B cell (primary cell): ENCODE results near the gene SAMD9. TPM values are rescaled to one million over a fixed set of nuclear protein-coding genes. Genes with fewer than 3 reads are reported as not detected.
"Not testable (repeated sequence)": the region's sequence is repeated elsewhere in the genome, so short reads cannot be mapped to it uniquely, and the experiment has no call there.

ENCODE experiments used
- ATAC-seq: fragments of 200-7000 bp; cut with Tn5 transposase; one replicate; pipeline ENCODE4 v1.10.0; 2021; ENCODE audit warnings: low read depth, mild to moderate bottlenecking, moderate number of reproducible peaks, moderate library complexity
- CTCF ChIA-PET: fragments of 350-600 bp; sonication (Branson Sonifier 250); formaldehyde crosslinking; loops from one replicate; lab custom pipeline; 2021; ENCODE audit warnings: antibody characterized with exemption, inconsistent platforms; lab: Charles Lee
- POLR2A ChIA-PET: fragments of 350-600 bp; sonication (Branson Sonifier 250); formaldehyde crosslinking; loops from one replicate; lab custom pipeline; 2021; ENCODE audit warnings: antibody characterized with exemption; lab: Charles Lee
- DNase-seq: peaks from one replicate; pipeline ENCODE4 v3.0.0; 2013
- H2AFZ ChIP-seq: 2 replicates; pipeline ENCODE4 v1.6.1; 2012; ENCODE audit warnings: mild to moderate bottlenecking, low read depth, low read length; ENCODE audit not compliant: insufficient read depth, poor library complexity, severe bottlenecking
- H3K27ac ChIP-seq, 2 donors: 1 replicate in 1 of 2; 2 replicates in 1 of 2; pipeline ENCODE4 v1.5.1; 2012 to 2013; ENCODE audit warnings: low read length in 2 of 2, mild to moderate bottlenecking in 2 of 2, moderate library complexity in 1 of 2
- H3K27me3 ChIP-seq, 4 experiments: fragments of 200-600 bp in 1 of 4; sonication (generic) in 1 of 4; replicated peaks in 1 of 4; 1 replicate in 2 of 4; 2 replicates in 2 of 4; pipeline versions ENCODE4 v1.6.1 to v1.7.0; 2013 to 2016; ENCODE audit warnings: low read length in 3 of 4, mild to moderate bottlenecking in 2 of 4, mixed read lengths in 1 of 4, moderate library complexity in 1 of 4; ENCODE audit not compliant: insufficient read depth in 4 of 4, control insufficient read depth in 3 of 4; ENCODE audit errors: control extremely low read depth in 1 of 4
- H3K36me3 ChIP-seq, 2 experiments: replicated peaks in 1 of 2; 1 replicate in 1 of 2; 2 replicates in 1 of 2; pipeline versions ENCODE4 v1.6.1 to v1.7.1; 2013; ENCODE audit warnings: low read length in 1 of 2; ENCODE audit not compliant: insufficient read depth in 2 of 2, control insufficient read depth in 1 of 2; ENCODE audit errors: control extremely low read depth in 1 of 2, extremely low read depth in 1 of 2
- H3K4me1 ChIP-seq, 2 donors: fragments of 200-600 bp in 1 of 2; sonication (generic) in 1 of 2; 1 replicate in 1 of 2; 2 replicates in 1 of 2; pipeline versions ENCODE4 v1.5.1 to v1.6.1; 2013 to 2017; ENCODE audit warnings: low read length in 2 of 2; ENCODE audit not compliant: control insufficient read depth in 2 of 2, insufficient read depth in 2 of 2
- H3K4me2 ChIP-seq: replicated peaks from 2 replicates; pipeline ENCODE3; 2012; ENCODE audit warnings: mild to moderate bottlenecking, low read depth, low read length; ENCODE audit not compliant: poor library complexity, severe bottlenecking
- H3K4me3 ChIP-seq, 5 experiments: fragments of 200-600 bp in 1 of 5; sonication (generic) in 1 of 5; 1 replicate in 3 of 5; 2 replicates in 2 of 5; pipeline versions ENCODE4 v1.5.1 to v1.7.0; 2011 to 2016; ENCODE audit warnings: low read length in 4 of 5, mild to moderate bottlenecking in 4 of 5, low read depth in 2 of 5, control low read depth in 1 of 5, moderate library complexity in 1 of 5; ENCODE audit not compliant: insufficient read depth in 1 of 5; ENCODE audit errors: control extremely low read depth in 1 of 5, extremely low read depth in 1 of 5
- H3K79me2 ChIP-seq: fragments of 200-600 bp; sonication (generic); one replicate; pipeline ENCODE4 v1.6.0; 2016; ENCODE audit warnings: low read length; ENCODE audit not compliant: control insufficient read depth, insufficient read depth
- H3K9ac ChIP-seq: fragments of 200-600 bp; sonication (generic); 2 replicates; pipeline ENCODE4 v1.6.1; 2017; ENCODE audit warnings: mild to moderate bottlenecking, low read length, moderate library complexity
- H3K9me3 ChIP-seq, 3 donors: one replicate each; pipeline versions ENCODE4 v1.6.1 to v1.7.1; 2013; ENCODE audit warnings: low read length in 2 of 3; ENCODE audit not compliant: control insufficient read depth in 2 of 3, insufficient read depth in 1 of 3; ENCODE audit errors: control extremely low read depth in 1 of 3
- H4K20me1 ChIP-seq: 2 replicates; pipeline ENCODE4 v1.6.0; 2012; ENCODE audit warnings: mild to moderate bottlenecking, low read length; ENCODE audit not compliant: insufficient read depth, control insufficient read depth, poor library complexity, severe bottlenecking
- H3K27ac Mint-ChIP-seq: one replicate; pipeline ENCODE4 v1.8.0; 2021; ENCODE audit warnings: mixed read lengths
- H3K27me3 Mint-ChIP-seq: one replicate; pipeline ENCODE4 v1.8.0; 2021; ENCODE audit warnings: mixed read lengths
- H3K4me1 Mint-ChIP-seq: one replicate; pipeline ENCODE4 v1.8.0; 2021; ENCODE audit warnings: mixed read lengths
- H3K4me3 Mint-ChIP-seq: one replicate; pipeline ENCODE4 v1.8.0; 2021; ENCODE audit warnings: mixed read lengths
- H3K9me3 Mint-ChIP-seq: one replicate; pipeline ENCODE4 v1.8.0; 2022; ENCODE audit warnings: mixed read lengths; ENCODE audit not compliant: insufficient read depth
- CTCF ChIP-seq: fragments of 200-600 bp; IDR thresholded peaks from one replicate; pipeline ENCODE4 v1.8.0; 2022; ENCODE audit warnings: antibody characterized with exemption, mild to moderate bottlenecking
- EZH2 ChIP-seq: IDR thresholded peaks from 2 replicates; pipeline ENCODE4 v1.6.1; 2012; ENCODE audit warnings: borderline replicate concordance, low read depth, mild to moderate bottlenecking, moderate library complexity, low read length; ENCODE audit not compliant: insufficient read depth, poor library complexity, severe bottlenecking
- WGBS: methylation state at CpG from one replicate; pipeline ENCODE4 v1.1.5; 2013; ENCODE audit warnings: missing lambda C conversion rate; ENCODE audit not compliant: insufficient coverage; 5-methylcytosine and 5-hydroxymethylcytosine counted together
- intact Hi-C: fragments of 100-400 bp; cut with micrococcal nuclease; formaldehyde crosslinking; loops from one replicate; pipeline ENCODE4 v1.10.0; 2022
- polyA plus RNA-seq: library from polyadenylated mRNA; depleted of rRNA; stranded (reverse); fragments of >200 nt; gene quantifications from 2 replicates; pipeline ENCODE4 v1.2.3, GENCODE V29; 2012
- total RNA-seq, 2 donors: library from RNA; stranded (reverse); fragments of 120-200 nt in 1 of 2; gene quantifications; 1 replicate in 1 of 2; 2 replicates in 1 of 2; pipeline versions ENCODE4 v1.2.3 to v1.2.4, GENCODE V29; 2013 to 2022

Gene SAMD9
- total and polyA plus RNA-seq, 2 donors (not counting 1 experiment from before 2014, with no cell fraction given) = 6.2 to 42.1 TPM

GRCh38 chr7:93132216-93132615, 14.4 kb upstream of the SAMD9 start:
- POLR2A ChIA-PET = no interaction called here
- Histone ChIP-seq H3K4me2 (no peak overlapping the region), H3K79me2 (no peaks in the 10 kb centered on the region), H3K4me3 (no peak overlapping the region), H3K36me3 (peaks cover 17 to 26% of the 10 kb centered on the region in 2 experiments), H3K4me1 (no peaks in the 10 kb centered on the region), H2AFZ (no peak overlapping the region), H4K20me1 (no peaks in the 10 kb centered on the region), H3K9ac (no peak overlapping the region), H3K27me3 (no peaks in the 10 kb centered on the region), H3K9me3 (peaks cover 8 to 76% (median 26%) of the 10 kb centered on the region in 3 donors), H3K27ac (no peak overlapping the region)
- Mint-ChIP-seq H3K4me3 (no peak overlapping the region), H3K4me1 (no peaks in the 10 kb centered on the region), H3K9me3 (peaks cover 23% of the 10 kb centered on the region), H3K27ac (no peak overlapping the region), H3K27me3 (no peaks in the 10 kb centered on the region)
- TF ChIP-seq EZH2 (no peak), CTCF (no peak)
- WGBS = no CpG with 5 or more reads among the region's 3 CpGs
- CTCF ChIA-PET = no interaction called here
- intact Hi-C loops = no loop called here
- DNase-seq (no peak), ATAC-seq (no peak)

- H3K79me2 ChIP-seq, H3K27me3 ChIP-seq, H3K4me2 ChIP-seq, ATAC-seq, H2AFZ ChIP-seq, DNase-seq, H4K20me1 ChIP-seq, H3K27ac Mint-ChIP-seq, H3K9ac ChIP-seq, H3K4me1 Mint-ChIP-seq, POLR2A ChIA-PET, intact Hi-C loops, H3K27ac ChIP-seq, H3K27me3 Mint-ChIP-seq, H3K4me1 ChIP-seq, H3K4me3 Mint-ChIP-seq, H3K36me3 ChIP-seq, H3K4me3 ChIP-seq, CTCF ChIA-PET: not testable (repeated sequence)
- H3K9me3 ChIP-seq = peaks cover 5 to 39% (median 7%) of the 10 kb centered on the region in 3 donors
- peaks cover 28% of the 10 kb centered on the region for H3K9me3 Mint-ChIP-seq
- WGBS = 100% methylated on average over 1 of the region's 1 CpG
Measured at GRCh38 chr7:93126954-93127353, 9.2 kb upstream of the SAMD9 start.

- peaks cover 19% of the 10 kb centered on the region for H3K9me3 Mint-ChIP-seq
- H3K79me2 ChIP-seq, H3K4me2 ChIP-seq, H3K36me3 ChIP-seq, H4K20me1 ChIP-seq, H3K9ac ChIP-seq, H3K4me1 ChIP-seq, H3K27me3 ChIP-seq, intact Hi-C loops, H3K4me3 ChIP-seq, H3K27ac ChIP-seq, H3K27ac Mint-ChIP-seq, H3K4me1 Mint-ChIP-seq, H3K4me3 Mint-ChIP-seq, POLR2A ChIA-PET, ATAC-seq, H3K27me3 Mint-ChIP-seq, CTCF ChIA-PET, H2AFZ ChIP-seq, DNase-seq: not testable (repeated sequence)
- H3K9me3 ChIP-seq = peaks cover 0 to 19% (median 15%) of the 10 kb centered on the region in 3 donors
- WGBS = no CpG with 5 or more reads among the region's 3 CpGs
Measured at GRCh38 chr7:93123532-93123931, 5.8 kb upstream of the SAMD9 start.
